Fibroblast of lung (primary cell): ENCODE data around the gene CTNND2. TPM values are rescaled to one million over a fixed set of nuclear protein-coding genes. Genes with fewer than 3 reads are reported as not detected.

Experiments
- DNase-seq, 2 donors: peaks; one replicate each; pipeline versions ENCODE4 v3.0.0 to v3.0.0-alpha.2; 2010; ENCODE audit warnings: low read depth in 2 of 2
- H2AFZ ChIP-seq: 2 replicates; pipeline ENCODE4 v1.5.1; 2012; ENCODE audit warnings: low read length, control low read depth, inconsistent platforms
- H3K27ac ChIP-seq: 2 replicates; pipeline ENCODE4 v1.5.1; 2011; ENCODE audit warnings: low read length, control low read depth; ENCODE audit not compliant: insufficient read depth
- H3K27me3 ChIP-seq: 2 replicates; pipeline ENCODE4 v1.5.1; 2011; ENCODE audit warnings: mild to moderate bottlenecking, low read length; ENCODE audit not compliant: control insufficient read depth, insufficient read depth
- H3K36me3 ChIP-seq: 2 replicates; pipeline ENCODE4 v1.5.1; 2011; ENCODE audit warnings: low read length; ENCODE audit not compliant: control insufficient read depth, insufficient read depth
- H3K4me1 ChIP-seq: 2 replicates; pipeline ENCODE4 v1.5.1; 2011; ENCODE audit warnings: low read length; ENCODE audit not compliant: control insufficient read depth, insufficient read depth; ENCODE audit errors: extremely low read depth
- H3K4me2 ChIP-seq: 2 replicates; pipeline ENCODE4 v1.5.1; 2011; ENCODE audit warnings: low read length, control low read depth; ENCODE audit not compliant: insufficient read depth; ENCODE audit errors: extremely low read depth
- H3K4me3 ChIP-seq, 4 experiments: fragments of 200-600 bp in 1 of 4; sonication (generic) in 1 of 4; replicated peaks in 1 of 4; 2 replicates each; pipeline ENCODE4 v1.5.1; 2011 to 2016; ENCODE audit warnings: low read length in 4 of 4, low read depth in 3 of 4, mild to moderate bottlenecking in 3 of 4, control low read depth in 2 of 4, inconsistent platforms in 1 of 4, mixed read lengths in 1 of 4; ENCODE audit not compliant: insufficient read depth in 1 of 4; ENCODE audit errors: control extremely low read depth in 1 of 4
- H3K79me2 ChIP-seq: 2 replicates; pipeline ENCODE4 v1.5.1; 2012; ENCODE audit warnings: mild to moderate bottlenecking, low read length, inconsistent platforms; ENCODE audit not compliant: control insufficient read depth, insufficient read depth
- H3K9ac ChIP-seq: 2 replicates; pipeline ENCODE4 v1.5.1; 2011; ENCODE audit warnings: mild to moderate bottlenecking, low read length, control low read depth; ENCODE audit not compliant: insufficient read depth
- H3K9me3 ChIP-seq: 2 replicates; pipeline ENCODE4 v1.5.1; 2012; ENCODE audit warnings: low read depth, low read length; ENCODE audit not compliant: control insufficient read depth, insufficient read depth
- H4K20me1 ChIP-seq: 2 replicates; pipeline ENCODE4 v1.5.1; 2011; ENCODE audit warnings: low read length; ENCODE audit not compliant: control insufficient read depth, insufficient read depth; ENCODE audit errors: extremely low read depth
- EZH2 ChIP-seq: IDR thresholded peaks from 2 replicates; pipeline ENCODE4 v1.5.1; 2012; ENCODE audit warnings: low read length, control low read depth, mild to moderate bottlenecking; ENCODE audit errors: missing control alignments
- polyA plus RNA-seq, 2 donors: library from polyadenylated mRNA; depleted of rRNA in 1 of 2; stranded (reverse) in 1 of 2; unstranded in 1 of 2; fragments of >200 nt; gene quantifications; 2 replicates each; pipeline ENCODE4 v1.2.1, GENCODE V29; 2011 to 2012; ENCODE audit warnings: missing spikeins in 1 of 2
- total RNA-seq: library from RNA; depleted of rRNA; stranded (reverse); fragments of >200 nt; gene quantifications from 2 replicates; pipeline ENCODE4 v1.2.1, GENCODE V29; 2014
- TF ChIP-seq, protein P1 (sequence below), 2 donors: IDR thresholded peaks in 1 of 2; conservative IDR thresholded peaks in 1 of 2; 1 replicate in 1 of 2; 2 replicates in 1 of 2; pipeline ENCODE4 v1.5.1; 2011 to 2012; ENCODE audit warnings: low read length in 2 of 2, control low read depth in 1 of 2, inconsistent platforms in 1 of 2, low read depth in 1 of 2, mild to moderate bottlenecking in 1 of 2

Gene CTNND2
- total and polyA plus RNA-seq, 2 donors (not counting 1 experiment from before 2014, with no cell fraction given): not detected

DNA sequence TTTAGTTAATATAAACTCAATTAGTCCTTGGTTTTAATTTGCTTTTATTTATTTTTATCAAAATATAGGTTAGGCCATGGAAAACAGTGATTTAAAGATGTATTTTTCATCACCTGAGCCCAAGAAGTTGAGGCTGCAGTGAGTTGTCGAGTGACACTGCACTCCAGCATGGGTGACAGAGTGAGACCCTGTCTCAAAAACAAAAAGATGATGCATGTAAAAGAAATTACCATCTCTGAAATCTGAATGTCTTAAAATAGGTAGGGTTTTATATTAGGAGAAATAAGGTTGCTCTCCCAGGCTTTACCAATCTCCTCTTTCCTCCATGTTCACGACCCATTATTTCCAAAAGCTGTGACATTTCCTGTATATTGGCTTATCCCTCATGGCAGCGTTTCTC, 980.9 kb downstream of the CTNND2 start:
- Histone ChIP-seq H3K4me1 (no peaks in the 10 kb centered on the region), H3K4me3 (no peak overlapping the region), H3K9me3 (no peaks in the 10 kb centered on the region), H3K36me3 (no peaks in the 10 kb centered on the region), H3K27ac (no peak overlapping the region), H3K4me2 (no peak overlapping the region), H3K27me3 (no peaks in the 10 kb centered on the region), H4K20me1 (no peaks in the 10 kb centered on the region), H3K79me2 (no peaks in the 10 kb centered on the region), H2AFZ (no peak overlapping the region), H3K9ac (no peak overlapping the region)
- TF ChIP-seq, protein P1, sequence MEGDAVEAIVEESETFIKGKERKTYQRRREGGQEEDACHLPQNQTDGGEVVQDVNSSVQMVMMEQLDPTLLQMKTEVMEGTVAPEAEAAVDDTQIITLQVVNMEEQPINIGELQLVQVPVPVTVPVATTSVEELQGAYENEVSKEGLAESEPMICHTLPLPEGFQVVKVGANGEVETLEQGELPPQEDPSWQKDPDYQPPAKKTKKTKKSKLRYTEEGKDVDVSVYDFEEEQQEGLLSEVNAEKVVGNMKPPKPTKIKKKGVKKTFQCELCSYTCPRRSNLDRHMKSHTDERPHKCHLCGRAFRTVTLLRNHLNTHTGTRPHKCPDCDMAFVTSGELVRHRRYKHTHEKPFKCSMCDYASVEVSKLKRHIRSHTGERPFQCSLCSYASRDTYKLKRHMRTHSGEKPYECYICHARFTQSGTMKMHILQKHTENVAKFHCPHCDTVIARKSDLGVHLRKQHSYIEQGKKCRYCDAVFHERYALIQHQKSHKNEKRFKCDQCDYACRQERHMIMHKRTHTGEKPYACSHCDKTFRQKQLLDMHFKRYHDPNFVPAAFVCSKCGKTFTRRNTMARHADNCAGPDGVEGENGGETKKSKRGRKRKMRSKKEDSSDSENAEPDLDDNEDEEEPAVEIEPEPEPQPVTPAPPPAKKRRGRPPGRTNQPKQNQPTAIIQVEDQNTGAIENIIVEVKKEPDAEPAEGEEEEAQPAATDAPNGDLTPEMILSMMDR (conservative IDR thresholded peaks at IDR 0.05 in 1 of 2, IDR thresholded peaks at IDR 0.05 in 1 of 2; ENCODE audit: low read depth in 1 of 2, low read length in 2 of 2): no peak
- TF ChIP-seq EZH2: no peak
- no peak for DNase-seq
